Measurements from ENCODE around the gene IL1RAPL1. TPM values are rescaled to one million over a fixed set of nuclear protein-coding genes. Genes with fewer than 3 reads are reported as not detected.
A peak's percentile ranks its signal among the peaks of the same experiment; 100 is the strongest.

IL1RAPL1 gene
- total and polyA plus RNA-seq, 8 donors, result 0.60 to 1.4 (median 0.95) TPM; not detected in 2

- ATAC-seq (no peak), DNase-seq (no peak)
- Histone ChIP-seq H3K27me3 (no peaks in the 10 kb centered on the region), H3K36me3 (no peaks in the 10 kb centered on the region), H3K4me1 (no peaks in the 10 kb centered on the region), H3K9me3 (no peaks in the 10 kb centered on the region), H3K4me3 (no peak overlapping the region), H3K27ac (no peak overlapping the region)
- intact Hi-C loops (cut with DNase I), result no loop called here
- TF ChIP-seq CTCF (IDR thresholded peaks at IDR 0.05), result no peak
Observed at GRCh38 chrX:29215251-29215650, 628.0 kb downstream of the IL1RAPL1 start.

GRCh38 chrX:29225670-29226069, 638.4 kb downstream of the IL1RAPL1 start:
- TF ChIP-seq CTCF (IDR thresholded peaks at IDR 0.05), result no peak
- H3K27ac ChIP-seq, result no peak overlapping the region
- intact Hi-C loops (cut with DNase I), result no loop called here
- no peaks in the 10 kb centered on the region for H3K9me3 ChIP-seq
- no peaks in the 10 kb centered on the region for H3K36me3 ChIP-seq
- no peaks in the 10 kb centered on the region for H3K4me1 ChIP-seq
- H3K4me3 ChIP-seq, result no peak overlapping the region
- H3K27me3 ChIP-seq, result no peaks in the 10 kb centered on the region
- DNase-seq (no peak), ATAC-seq (no peak)

GRCh38 chrX:29229802-29230201, 642.6 kb downstream of the IL1RAPL1 start:
- H3K9me3 ChIP-seq, result no peaks in the 10 kb centered on the region
- intact Hi-C loops (cut with DNase I), result no loop called here
- H3K27ac ChIP-seq, result no peak overlapping the region
- no peak overlapping the region for H3K4me3 ChIP-seq
- no peak for ATAC-seq
- no peaks in the 10 kb centered on the region for H3K27me3 ChIP-seq
- no peak for TF ChIP-seq CTCF (IDR thresholded peaks at IDR 0.05)
- H3K36me3 ChIP-seq, result no peaks in the 10 kb centered on the region
- DNase-seq, result no peak
- no peaks in the 10 kb centered on the region for H3K4me1 ChIP-seq

GRCh38 chrX:29231800-29232199, 644.6 kb downstream of the IL1RAPL1 start:
- Histone ChIP-seq H3K36me3 (no peaks in the 10 kb centered on the region), H3K9me3 (no peaks in the 10 kb centered on the region), H3K4me1 (no peaks in the 10 kb centered on the region), H3K4me3 (no peak overlapping the region), H3K27ac (no peak overlapping the region), H3K27me3 (no peaks in the 10 kb centered on the region)
- no peak for TF ChIP-seq CTCF (IDR thresholded peaks at IDR 0.05)
- DNase-seq (no peak), ATAC-seq (no peak)
- intact Hi-C loops (cut with DNase I), result no loop called here

- ATAC-seq (peak; percentile 78), DNase-seq (peak in 1 of 4 donors; percentile 41)
- TF ChIP-seq CTCF (IDR thresholded peaks at IDR 0.05), result no peak
- H3K4me1 ChIP-seq, result no peaks in the 10 kb centered on the region
- H3K36me3 ChIP-seq, result no peaks in the 10 kb centered on the region
- no peak overlapping the region for H3K4me3 ChIP-seq
- H3K27me3 ChIP-seq, result no peaks in the 10 kb centered on the region
- intact Hi-C loops (cut with DNase I), result no loop called here
- H3K27ac ChIP-seq, result no peak overlapping the region
- H3K9me3 ChIP-seq, result no peaks in the 10 kb centered on the region
Observed at GRCh38 chrX:29233592-29234183, 646.4 kb downstream of the IL1RAPL1 start.
